Peyer's patch (tissue), 4 donors: ENCODE data around the gene ARX.

Experiments used
- POLR2A ChIP-seq, 2 donors: fragments of 450-650 bp; IDR thresholded peaks; one replicate each; pipeline ENCODE4 v1.5.1; 2017; ENCODE audit warnings: antibody characterized with exemption in 2 of 2, mild to moderate bottlenecking in 2 of 2, moderate library complexity in 2 of 2
- TF ChIP-seq, protein P1 (sequence below), 6 experiments: fragments of 450-650 bp in 4 of 6; fragments of 200-600 bp in 2 of 6; sonication (generic) in 1 of 6; IDR thresholded peaks; one replicate each; pipeline ENCODE4 v1.5.1; 2017 to 2019; ENCODE audit warnings: antibody characterized with exemption in 6 of 6, mild to moderate bottlenecking in 3 of 6, moderate library complexity in 1 of 6

DNA sequence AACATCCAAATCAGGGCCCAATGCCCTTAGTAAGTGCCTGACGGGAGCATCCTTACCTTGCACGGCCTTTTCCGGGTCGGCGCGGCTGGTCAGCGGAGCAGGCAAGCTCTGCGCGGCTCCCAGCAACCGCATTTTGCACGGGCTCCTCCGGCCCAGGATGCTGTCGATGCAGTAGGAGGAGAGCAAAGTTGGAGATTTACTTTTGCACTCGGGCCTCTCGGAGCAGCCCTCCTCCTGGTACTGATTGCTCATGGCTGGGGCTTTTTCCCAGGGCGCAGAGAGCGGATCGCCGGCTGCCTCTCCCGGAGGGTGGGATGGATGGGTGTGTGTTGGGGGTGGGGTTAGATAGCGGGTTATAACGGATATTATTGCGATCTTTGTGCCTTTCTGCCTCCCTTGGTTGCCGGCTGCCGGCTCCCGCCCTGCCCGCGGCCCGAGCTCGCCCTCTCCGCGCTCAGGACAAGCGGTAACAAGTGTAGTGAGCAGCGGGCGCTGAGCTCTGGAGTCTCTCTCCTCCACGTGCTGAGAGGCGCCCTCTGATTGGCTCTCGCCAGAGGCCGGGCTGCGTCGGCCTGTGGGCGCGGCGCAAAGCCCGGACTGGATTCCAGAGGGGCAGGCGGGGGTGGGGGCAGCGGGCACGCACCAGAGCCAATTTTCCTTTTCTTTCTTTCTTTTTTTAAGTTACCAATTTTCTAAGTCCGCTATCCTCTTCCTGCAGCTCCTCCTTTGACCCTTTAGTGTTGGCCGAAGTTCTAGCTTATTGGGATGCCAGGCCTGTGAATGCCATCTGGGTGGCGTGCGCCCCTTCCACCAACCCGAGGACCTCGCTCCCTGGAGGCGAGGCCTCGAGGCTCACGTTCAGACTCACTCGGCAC lies at the start of gene ARX:
- TF ChIP-seq, protein P1, sequence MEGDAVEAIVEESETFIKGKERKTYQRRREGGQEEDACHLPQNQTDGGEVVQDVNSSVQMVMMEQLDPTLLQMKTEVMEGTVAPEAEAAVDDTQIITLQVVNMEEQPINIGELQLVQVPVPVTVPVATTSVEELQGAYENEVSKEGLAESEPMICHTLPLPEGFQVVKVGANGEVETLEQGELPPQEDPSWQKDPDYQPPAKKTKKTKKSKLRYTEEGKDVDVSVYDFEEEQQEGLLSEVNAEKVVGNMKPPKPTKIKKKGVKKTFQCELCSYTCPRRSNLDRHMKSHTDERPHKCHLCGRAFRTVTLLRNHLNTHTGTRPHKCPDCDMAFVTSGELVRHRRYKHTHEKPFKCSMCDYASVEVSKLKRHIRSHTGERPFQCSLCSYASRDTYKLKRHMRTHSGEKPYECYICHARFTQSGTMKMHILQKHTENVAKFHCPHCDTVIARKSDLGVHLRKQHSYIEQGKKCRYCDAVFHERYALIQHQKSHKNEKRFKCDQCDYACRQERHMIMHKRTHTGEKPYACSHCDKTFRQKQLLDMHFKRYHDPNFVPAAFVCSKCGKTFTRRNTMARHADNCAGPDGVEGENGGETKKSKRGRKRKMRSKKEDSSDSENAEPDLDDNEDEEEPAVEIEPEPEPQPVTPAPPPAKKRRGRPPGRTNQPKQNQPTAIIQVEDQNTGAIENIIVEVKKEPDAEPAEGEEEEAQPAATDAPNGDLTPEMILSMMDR (IDR thresholded peaks at IDR 0.05), result no peak
- TF ChIP-seq POLR2A (IDR thresholded peaks at IDR 0.05), result no peak
